GM18520 (cell line): ENCODE measurements around the gene DIS3L.
A peak's percentile ranks its signal among the peaks of the same experiment; 100 is the strongest.
"Not testable (repeated sequence)": the region's sequence is repeated elsewhere in the genome, so short reads cannot be mapped to it uniquely, and the experiment has no call there.

Source experiments
- ATAC-seq: cut with Tn5 transposase; IDR thresholded peaks from one replicate; pipeline ENCODE4 v1.9.1; 2021; ENCODE audit not compliant: unreplicated experiment

DIS3L gene

GRCh38 chr15:66293419-66294156 is at the start of gene DIS3L:
Gene DIS3L, plus strand, starts transcription at chr15:66293568. Its CDS starts 29 bp downstream, at chr15:66293597.
- ATAC-seq: peak; percentile 47

GRCh38 chr15:66245832-66246231 is 47.5 kb upstream of the DIS3L start:
- ATAC-seq: not testable (repeated sequence)

GRCh38 chr15:66246937-66247336 is 46.4 kb upstream of the DIS3L start:
- ATAC-seq: no peak

- no peak for ATAC-seq
Measured at GRCh38 chr15:66249605-66250174, 43.7 kb upstream of the DIS3L start.

GRCh38 chr15:66251065-66251789 is 42.1 kb upstream of the DIS3L start:
- ATAC-seq: no peak

GRCh38 chr15:66251790-66252684 is 41.3 kb upstream of the DIS3L start:
- no peak for ATAC-seq

- no peak for ATAC-seq
Measured at GRCh38 chr15:66252685-66253417, 40.5 kb upstream of the DIS3L start.

- ATAC-seq: no peak
Measured at GRCh38 chr15:66253418-66254088, 39.8 kb upstream of the DIS3L start, which contains the start of gene MEGF11. Gene MEGF11, minus strand, starts transcription at chr15:66253750. Its CDS starts 125,347 bp downstream, at chr15:66128403.

- no peak for ATAC-seq
Measured at GRCh38 chr15:66254089-66254950, 39.0 kb upstream of the DIS3L start.

- no peak for ATAC-seq
Measured at GRCh38 chr15:66254951-66255676, 38.3 kb upstream of the DIS3L start.

GRCh38 chr15:66256692-66257091 is 36.7 kb upstream of the DIS3L start:
- ATAC-seq: no peak

- ATAC-seq: no peak
Measured at GRCh38 chr15:66261056-66261455, 32.3 kb upstream of the DIS3L start.

GRCh38 chr15:66262837-66263236 is 30.5 kb upstream of the DIS3L start:
- not testable (repeated sequence) for ATAC-seq

GRCh38 chr15:66264859-66265513 is 28.4 kb upstream of the DIS3L start:
- no peak for ATAC-seq

- ATAC-seq: no peak
Measured at GRCh38 chr15:66269326-66270090, 23.9 kb upstream of the DIS3L start.

- ATAC-seq: no peak
Measured at GRCh38 chr15:66270932-66271331, 22.4 kb upstream of the DIS3L start.

- ATAC-seq: no peak
Measured at GRCh38 chr15:66275352-66275751, 18.0 kb upstream of the DIS3L start.
